ENCODE measurements around the gene TMC7.

- TF ChIP-seq CTCF (IDR thresholded peaks at IDR 0.05; ENCODE audit: poor library complexity) (no peak), EZH2phosphoT487 (IDR thresholded peaks at IDR 0.05; ENCODE audit: low read depth, severe bottlenecking, unreplicated experiment) (no peak)
These were observed 105.7 kb downstream of the TMC7 start for GRCh38 chr16:19089410-19089955.

Data from hepatocyte (in vitro differentiated cells).